PC-9 (cell line): ENCODE data around the gene SOWAHC.

ENCODE experiments used
- EZH2 ChIP-seq: fragments of 200-600 bp; sonication (generic); IDR thresholded peaks from 2 replicates; pipeline ENCODE4 v1.8.0; 2017; ENCODE audit warnings: antibody characterized with exemption, low read depth
- TF ChIP-seq, protein P1 (sequence below): fragments of 200-600 bp; sonication (generic); conservative IDR thresholded peaks from 2 replicates; pipeline ENCODE4 v1.6.1; 2017; ENCODE audit warnings: mixed run types, antibody characterized with exemption, mild to moderate bottlenecking, moderate library complexity

DNA sequence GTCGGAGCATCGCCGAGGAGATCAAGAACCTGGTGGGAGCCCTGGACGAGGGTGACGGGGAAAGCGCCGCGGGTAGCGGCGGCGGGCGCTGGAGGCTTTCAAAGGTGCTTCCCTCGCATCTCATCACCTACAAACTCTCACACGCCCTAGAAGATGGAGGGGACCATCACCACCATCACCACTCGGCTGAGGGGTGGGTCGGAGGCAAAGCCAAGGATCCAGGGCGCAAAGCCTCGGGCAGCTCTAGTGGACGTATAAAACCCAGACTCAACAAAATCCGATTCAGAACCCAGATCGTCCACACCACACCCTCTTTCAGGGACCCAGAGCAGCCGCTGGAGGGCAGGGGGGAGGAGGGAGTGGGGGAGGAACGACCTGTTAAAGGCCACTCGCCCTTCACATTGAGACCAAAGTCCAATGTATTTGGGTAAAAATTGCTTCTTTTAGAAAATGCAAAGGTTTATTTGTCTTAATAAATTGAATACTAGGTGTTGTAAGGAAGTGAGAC lies 1.5 kb downstream of the SOWAHC start:
- TF ChIP-seq, protein P1, sequence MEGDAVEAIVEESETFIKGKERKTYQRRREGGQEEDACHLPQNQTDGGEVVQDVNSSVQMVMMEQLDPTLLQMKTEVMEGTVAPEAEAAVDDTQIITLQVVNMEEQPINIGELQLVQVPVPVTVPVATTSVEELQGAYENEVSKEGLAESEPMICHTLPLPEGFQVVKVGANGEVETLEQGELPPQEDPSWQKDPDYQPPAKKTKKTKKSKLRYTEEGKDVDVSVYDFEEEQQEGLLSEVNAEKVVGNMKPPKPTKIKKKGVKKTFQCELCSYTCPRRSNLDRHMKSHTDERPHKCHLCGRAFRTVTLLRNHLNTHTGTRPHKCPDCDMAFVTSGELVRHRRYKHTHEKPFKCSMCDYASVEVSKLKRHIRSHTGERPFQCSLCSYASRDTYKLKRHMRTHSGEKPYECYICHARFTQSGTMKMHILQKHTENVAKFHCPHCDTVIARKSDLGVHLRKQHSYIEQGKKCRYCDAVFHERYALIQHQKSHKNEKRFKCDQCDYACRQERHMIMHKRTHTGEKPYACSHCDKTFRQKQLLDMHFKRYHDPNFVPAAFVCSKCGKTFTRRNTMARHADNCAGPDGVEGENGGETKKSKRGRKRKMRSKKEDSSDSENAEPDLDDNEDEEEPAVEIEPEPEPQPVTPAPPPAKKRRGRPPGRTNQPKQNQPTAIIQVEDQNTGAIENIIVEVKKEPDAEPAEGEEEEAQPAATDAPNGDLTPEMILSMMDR: no peak
- TF ChIP-seq EZH2: no peak
